ENCODE results near the gene ULK1.

DNA sequence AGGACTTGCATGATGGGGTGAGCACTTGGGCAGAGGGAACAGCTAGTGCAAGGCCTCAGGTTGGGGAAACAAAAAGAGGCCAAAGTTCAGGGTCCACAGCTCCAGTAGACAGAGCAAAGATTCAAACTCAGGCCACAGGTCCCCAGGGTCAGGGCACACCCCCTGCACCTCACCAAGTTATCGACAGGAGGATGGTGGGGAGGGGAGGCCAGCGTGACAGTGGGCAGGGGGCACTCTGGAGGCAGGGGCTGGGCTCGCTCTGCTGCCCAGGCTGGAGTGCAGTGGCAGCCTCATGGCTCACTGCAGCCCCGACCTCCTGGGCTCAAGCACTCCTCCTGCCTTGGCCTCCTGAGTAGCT lies 32.4 kb upstream of the ULK1 start:
- TF ChIP-seq, protein P1, sequence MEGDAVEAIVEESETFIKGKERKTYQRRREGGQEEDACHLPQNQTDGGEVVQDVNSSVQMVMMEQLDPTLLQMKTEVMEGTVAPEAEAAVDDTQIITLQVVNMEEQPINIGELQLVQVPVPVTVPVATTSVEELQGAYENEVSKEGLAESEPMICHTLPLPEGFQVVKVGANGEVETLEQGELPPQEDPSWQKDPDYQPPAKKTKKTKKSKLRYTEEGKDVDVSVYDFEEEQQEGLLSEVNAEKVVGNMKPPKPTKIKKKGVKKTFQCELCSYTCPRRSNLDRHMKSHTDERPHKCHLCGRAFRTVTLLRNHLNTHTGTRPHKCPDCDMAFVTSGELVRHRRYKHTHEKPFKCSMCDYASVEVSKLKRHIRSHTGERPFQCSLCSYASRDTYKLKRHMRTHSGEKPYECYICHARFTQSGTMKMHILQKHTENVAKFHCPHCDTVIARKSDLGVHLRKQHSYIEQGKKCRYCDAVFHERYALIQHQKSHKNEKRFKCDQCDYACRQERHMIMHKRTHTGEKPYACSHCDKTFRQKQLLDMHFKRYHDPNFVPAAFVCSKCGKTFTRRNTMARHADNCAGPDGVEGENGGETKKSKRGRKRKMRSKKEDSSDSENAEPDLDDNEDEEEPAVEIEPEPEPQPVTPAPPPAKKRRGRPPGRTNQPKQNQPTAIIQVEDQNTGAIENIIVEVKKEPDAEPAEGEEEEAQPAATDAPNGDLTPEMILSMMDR (IDR thresholded peaks at IDR 0.05): no peak
- TF ChIP-seq POLR2A (IDR thresholded peaks at IDR 0.05): no peak
